GM12801 (cell line): ENCODE measurements around the gene CDK2.
A peak's percentile ranks its signal among the peaks of the same experiment; 100 is the strongest.

ENCODE experiments used
- TF ChIP-seq, protein P1 (sequence below): IDR thresholded peaks from one replicate; pipeline ENCODE4 v1.5.1; 2011; ENCODE audit warnings: control low read depth; ENCODE audit not compliant: insufficient read length; ENCODE audit errors: extremely low read depth

The CDK2 gene

DNA sequence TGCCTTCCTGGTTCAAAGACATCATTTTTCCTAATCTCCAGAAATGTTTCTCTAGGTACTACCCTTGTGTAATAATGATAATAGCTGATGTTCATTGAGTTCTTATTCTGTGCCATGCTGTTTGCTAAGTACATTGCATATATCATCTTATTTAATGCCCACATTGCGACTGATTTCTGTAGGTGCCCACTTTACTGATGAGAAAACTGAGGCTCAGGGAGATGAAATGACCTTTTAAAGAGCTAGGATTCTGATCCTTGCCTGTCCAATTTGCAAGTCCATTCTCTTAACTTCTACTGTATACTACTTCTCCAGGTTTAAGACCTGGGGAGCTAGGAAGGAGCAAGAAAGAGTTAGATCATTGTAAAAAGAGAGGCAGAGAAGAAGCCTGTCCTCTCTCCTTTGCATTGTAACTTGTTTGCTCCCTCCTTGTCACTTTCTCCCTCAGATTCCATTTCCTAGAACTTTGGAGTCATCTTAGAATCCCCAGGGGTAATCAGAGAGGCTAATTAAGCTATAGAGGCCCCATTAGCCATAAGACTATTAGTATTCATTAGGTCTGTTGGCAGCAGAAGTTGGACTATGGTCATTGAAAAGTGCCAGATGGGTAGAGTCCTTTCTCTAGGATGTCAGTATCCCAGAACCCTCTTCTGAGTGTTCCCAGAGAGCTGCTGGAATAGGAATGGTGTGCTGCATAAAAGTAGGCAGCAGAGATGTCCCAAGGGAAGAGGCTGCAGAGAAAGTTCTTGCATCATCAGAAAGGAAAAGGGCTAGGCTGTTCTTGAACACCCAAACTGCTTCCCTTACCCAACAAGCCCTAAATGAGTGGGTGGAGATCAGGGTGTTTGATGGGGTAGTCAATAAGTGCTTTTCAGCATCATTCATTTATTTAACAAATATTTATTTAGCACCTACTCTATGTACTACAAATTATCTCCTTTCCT lies 32.6 kb upstream of the CDK2 start:
- TF ChIP-seq, protein P1, sequence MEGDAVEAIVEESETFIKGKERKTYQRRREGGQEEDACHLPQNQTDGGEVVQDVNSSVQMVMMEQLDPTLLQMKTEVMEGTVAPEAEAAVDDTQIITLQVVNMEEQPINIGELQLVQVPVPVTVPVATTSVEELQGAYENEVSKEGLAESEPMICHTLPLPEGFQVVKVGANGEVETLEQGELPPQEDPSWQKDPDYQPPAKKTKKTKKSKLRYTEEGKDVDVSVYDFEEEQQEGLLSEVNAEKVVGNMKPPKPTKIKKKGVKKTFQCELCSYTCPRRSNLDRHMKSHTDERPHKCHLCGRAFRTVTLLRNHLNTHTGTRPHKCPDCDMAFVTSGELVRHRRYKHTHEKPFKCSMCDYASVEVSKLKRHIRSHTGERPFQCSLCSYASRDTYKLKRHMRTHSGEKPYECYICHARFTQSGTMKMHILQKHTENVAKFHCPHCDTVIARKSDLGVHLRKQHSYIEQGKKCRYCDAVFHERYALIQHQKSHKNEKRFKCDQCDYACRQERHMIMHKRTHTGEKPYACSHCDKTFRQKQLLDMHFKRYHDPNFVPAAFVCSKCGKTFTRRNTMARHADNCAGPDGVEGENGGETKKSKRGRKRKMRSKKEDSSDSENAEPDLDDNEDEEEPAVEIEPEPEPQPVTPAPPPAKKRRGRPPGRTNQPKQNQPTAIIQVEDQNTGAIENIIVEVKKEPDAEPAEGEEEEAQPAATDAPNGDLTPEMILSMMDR = no peak

DNA sequence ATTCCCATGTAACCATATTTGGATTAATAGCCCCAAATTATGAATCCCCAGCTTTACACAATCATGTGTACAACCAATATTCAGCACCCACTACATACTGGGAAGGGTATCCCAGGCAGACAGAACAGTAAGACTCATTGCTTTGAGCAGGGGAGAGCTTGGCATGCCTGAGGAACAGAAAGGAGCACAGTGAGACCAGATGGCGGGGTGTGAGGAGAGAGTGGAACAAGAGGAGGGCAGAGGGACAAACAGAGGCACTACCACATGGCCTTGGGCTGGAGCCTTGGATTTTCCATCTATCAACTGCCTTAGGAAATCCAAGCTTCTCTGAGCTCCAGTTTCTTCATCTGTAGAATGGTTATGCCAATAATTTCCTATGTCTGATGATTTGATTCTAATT lies 31.9 kb upstream of the CDK2 start:
- TF ChIP-seq, protein P1 = no peak

DNA sequence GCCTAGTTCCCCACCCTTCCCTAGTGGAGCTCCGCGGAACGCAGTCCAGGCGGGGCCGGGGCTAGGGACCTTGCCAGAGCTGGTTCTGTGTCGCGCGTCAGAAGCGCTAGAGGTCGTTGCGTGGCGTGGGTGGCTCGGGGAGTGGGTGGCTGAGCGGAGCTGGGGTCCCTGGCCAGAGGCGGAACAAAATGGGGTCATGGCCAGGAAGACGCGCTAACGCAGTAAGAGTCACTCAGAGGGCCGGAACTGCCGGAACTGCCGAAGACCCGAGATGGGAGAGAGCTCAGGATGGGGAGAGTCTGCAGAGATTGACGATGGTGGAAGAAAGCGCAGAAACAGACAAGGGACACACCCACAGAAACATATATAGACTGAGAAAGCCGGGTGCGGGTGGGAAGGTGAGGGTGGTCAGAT lies 30.9 kb upstream of the CDK2 start:
- TF ChIP-seq, protein P1 = no peak

DNA sequence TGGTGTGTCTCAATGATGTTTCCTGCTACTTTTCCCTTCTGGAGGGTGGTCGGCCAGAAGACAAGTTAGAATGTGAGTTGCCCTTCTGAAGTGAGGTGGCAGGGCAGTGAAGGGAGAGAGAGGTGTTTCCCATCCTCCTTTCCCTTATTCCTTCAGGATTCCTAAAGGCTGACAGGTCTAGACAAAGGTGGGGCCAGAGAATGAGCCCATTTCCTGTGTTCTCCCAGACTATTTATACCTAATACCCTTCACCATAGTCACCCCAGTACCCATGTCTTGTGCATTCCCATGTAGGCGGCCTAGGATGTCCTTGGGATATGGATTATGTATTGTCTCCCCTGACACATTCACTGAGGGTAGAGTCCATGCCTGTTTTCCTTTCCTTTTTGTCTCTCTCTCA lies 28.6 kb upstream of the CDK2 start:
- TF ChIP-seq, protein P1 = no peak

DNA sequence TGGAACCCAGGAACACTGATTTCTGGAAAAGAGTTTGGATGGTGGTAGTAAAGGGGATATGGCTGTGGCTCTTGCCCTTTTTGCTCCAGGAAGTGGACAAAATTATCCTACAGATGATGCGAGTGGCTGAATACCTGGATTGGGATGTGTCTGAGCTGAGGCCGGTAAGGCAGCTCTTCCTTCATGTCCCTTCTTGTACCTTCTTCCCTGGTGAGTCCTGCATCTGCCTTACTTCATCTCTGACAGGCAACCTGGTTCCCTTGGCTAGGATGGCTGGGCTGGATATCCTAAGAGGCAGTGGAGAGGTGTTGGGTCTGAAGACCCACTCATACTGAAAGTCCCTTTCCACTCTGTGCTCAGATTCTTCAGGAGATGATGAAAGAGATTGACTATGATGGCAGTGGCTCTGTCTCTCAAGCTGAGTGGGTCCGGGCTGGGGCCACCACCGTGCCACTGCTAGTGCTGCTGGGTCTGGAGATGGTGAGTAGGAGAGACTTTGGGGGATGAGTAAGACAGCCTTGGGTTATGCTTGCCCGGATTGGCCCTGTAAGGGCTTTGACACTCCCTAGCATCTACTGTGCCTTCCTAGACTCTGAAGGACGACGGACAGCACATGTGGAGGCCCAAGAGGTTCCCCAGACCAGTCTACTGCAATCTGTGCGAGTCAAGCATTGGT lies 27.7 kb upstream of the CDK2 start:
- TF ChIP-seq, protein P1 = no peak

DNA sequence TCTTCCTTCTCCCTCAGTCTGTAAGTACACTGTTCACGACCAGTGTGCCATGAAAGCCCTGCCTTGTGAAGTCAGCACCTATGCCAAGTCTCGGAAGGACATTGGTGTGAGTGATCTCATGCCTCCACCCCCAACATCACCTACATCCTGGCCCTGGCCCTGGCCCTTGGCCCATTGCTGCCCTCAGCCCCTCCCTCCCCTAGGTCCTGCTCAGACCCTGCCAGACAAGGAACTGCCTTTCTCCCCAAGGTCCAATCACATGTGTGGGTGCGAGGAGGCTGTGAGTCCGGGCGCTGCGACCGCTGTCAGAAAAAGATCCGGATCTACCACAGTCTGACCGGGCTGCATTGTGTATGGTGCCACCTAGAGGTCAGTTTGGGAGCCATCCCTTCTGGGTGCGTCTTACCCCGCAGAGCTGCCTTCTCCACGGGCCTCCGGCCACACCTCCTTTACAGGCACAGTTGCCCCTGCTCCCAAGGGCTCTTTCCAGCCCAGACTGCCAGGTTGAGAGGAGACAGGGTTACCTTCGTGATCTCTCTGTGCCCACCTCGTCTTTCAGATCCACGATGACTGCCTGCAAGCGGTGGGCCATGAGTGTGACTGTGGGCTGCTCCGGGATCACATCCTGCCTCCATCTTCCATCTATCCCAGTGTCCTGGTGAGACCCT lies 26.4 kb upstream of the CDK2 start:
- TF ChIP-seq, protein P1 = peak; percentile 24

DNA sequence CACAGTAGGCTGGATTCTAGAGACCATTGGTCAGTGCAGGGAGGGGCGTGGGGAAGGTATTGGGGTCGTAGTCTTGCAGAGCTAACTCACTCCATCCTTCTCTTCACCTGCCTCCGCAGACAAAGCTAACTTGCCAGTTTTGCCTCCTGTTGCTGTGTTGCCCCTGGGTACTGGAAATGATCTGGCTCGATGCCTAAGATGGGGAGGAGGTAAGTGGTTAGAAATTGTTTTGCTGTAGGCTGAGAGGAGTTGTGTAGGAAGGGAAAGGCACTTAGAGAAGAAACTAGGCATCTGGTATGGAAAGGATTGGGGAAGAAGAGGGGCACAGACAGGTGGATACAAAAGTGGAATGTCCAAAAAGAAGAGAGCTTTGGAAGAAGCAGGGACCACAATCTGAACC lies 24.6 kb upstream of the CDK2 start:
- TF ChIP-seq, protein P1 = no peak
